Left lung (tissue), 10 donors: ENCODE results near the gene GMDS. TPM values are rescaled to one million over a fixed set of nuclear protein-coding genes. Genes with fewer than 3 reads are reported as not detected.

Experiments
- ATAC-seq: fragments of 200-7000 bp; cut with Tn5 transposase; one replicate; pipeline ENCODE4 v1.9.1; 2020; ENCODE audit warnings: moderate library complexity
- DNase-seq, 4 donors: peaks; one replicate each; pipeline ENCODE4 v3.0.0-alpha.2; 2013 to 2020
- H3K27ac ChIP-seq, 2 donors: fragments of 200-600 bp; sonication (generic) in 1 of 2; one replicate each; pipeline versions ENCODE4 v1.5.0 to v1.8.0; 2020 to 2021
- H3K27me3 ChIP-seq, 2 donors: fragments of 200-600 bp; sonication (generic) in 1 of 2; one replicate each; pipeline versions ENCODE4 v1.5.0 to v1.8.0; 2020 to 2021
- H3K36me3 ChIP-seq, 2 donors: fragments of 200-600 bp; sonication (generic) in 1 of 2; one replicate each; pipeline versions ENCODE4 v1.5.0 to v1.8.0; 2020 to 2021
- H3K4me1 ChIP-seq, 2 donors: fragments of 200-600 bp; one replicate each; pipeline ENCODE4 v1.8.0; 2021
- H3K4me3 ChIP-seq, 2 donors: fragments of 200-600 bp; sonication (generic) in 1 of 2; one replicate each; pipeline versions ENCODE4 v1.5.0 to v1.8.0; 2020 to 2021; ENCODE audit warnings: mild to moderate bottlenecking in 1 of 2
- H3K9me3 ChIP-seq, 2 donors: fragments of 200-600 bp; sonication (generic) in 1 of 2; one replicate each; pipeline versions ENCODE4 v1.5.0 to v1.8.0; 2020 to 2021
- CTCF ChIP-seq, 2 donors: fragments of 200-600 bp; sonication (generic) in 1 of 2; IDR thresholded peaks; one replicate each; pipeline versions ENCODE4 v1.5.0 to v1.8.0; 2021; ENCODE audit warnings: antibody characterized with exemption in 2 of 2
- intact Hi-C, 2 donors: fragments of 100-400 bp; cut with DNase I; formaldehyde crosslinking; loops; one replicate each; pipeline versions ENCODE4 v1.11.2 to v1.14.2; 2022
- polyA plus RNA-seq, 6 donors: library from polyadenylated mRNA; unstranded; fragments of 120-200 nt; gene quantifications; one replicate each; pipeline ENCODE4 v1.2.1, GENCODE V29; 2013; ENCODE audit not compliant: insufficient read length in 6 of 6
- total RNA-seq, 2 donors: library from RNA; stranded (reverse); fragmentation: NEBNext Ultra II Directional; extraction: Animal tissue kit (Norgen Biotek cat#: 25700); gene quantifications; one replicate each; pipeline ENCODE4 v1.2.1, GENCODE V29; 2021
- donor health status: DM: no; HTN: yes; CAD: no.
- donor health status: DM: no; HTN: no; CAD: no.

GMDS gene
- total and polyA plus RNA-seq, 8 donors, result 16.5 to 25.4 (median 21.2) TPM

DNA sequence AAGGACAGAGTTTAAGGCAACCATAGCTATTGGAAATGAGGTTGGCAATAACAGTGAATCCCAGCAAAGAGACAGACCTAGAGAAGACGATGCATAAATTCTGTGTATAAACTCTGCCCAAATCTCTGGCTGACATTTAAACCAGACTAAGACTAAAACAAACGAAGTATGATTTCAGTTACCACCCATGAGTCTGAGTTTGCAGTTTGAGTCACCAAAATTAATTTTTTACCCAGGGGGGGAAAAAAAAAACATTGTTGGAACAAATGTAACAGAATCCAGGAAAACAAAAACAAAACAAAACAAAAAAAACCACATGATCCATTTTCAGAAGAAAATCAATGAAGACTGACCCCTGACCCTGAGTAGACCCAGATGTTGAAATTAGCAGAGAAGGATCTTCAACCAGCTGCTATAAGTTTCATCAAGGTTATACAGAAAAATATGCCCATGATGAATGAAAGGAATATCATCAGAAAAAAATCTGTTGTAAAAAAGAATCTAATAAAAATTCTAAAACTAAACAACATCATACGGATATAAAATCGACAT lies 190.8 kb downstream of the GMDS start:
- no peak for ATAC-seq
- H3K36me3 ChIP-seq, result no peaks in the 10 kb centered on the region
- H3K9me3 ChIP-seq, result no peaks in the 10 kb centered on the region
- H3K27ac ChIP-seq, result no peak overlapping the region
- H3K4me1 ChIP-seq, result no peaks in the 10 kb centered on the region
- no peaks in the 10 kb centered on the region for H3K27me3 ChIP-seq
- TF ChIP-seq CTCF (IDR thresholded peaks at IDR 0.05), result no peak
- no peak for DNase-seq
- intact Hi-C loops, result no loop called here
- H3K4me3 ChIP-seq, result no peak overlapping the region

- intact Hi-C loops, result no loop called here
- no peaks in the 10 kb centered on the region for H3K36me3 ChIP-seq
- DNase-seq (no peak), ATAC-seq (no peak)
- H3K9me3 ChIP-seq, result no peaks in the 10 kb centered on the region
- H3K27me3 ChIP-seq, result no peaks in the 10 kb centered on the region
- no peak overlapping the region for H3K27ac ChIP-seq
- H3K4me3 ChIP-seq, result no peak overlapping the region
- no peaks in the 10 kb centered on the region for H3K4me1 ChIP-seq
- TF ChIP-seq CTCF (IDR thresholded peaks at IDR 0.05), result no peak
Measured at GRCh38 chr6:2053691-2054090, 191.7 kb downstream of the GMDS start.

GRCh38 chr6:2047855-2048254 lies 197.6 kb downstream of the GMDS start:
- Histone ChIP-seq H3K4me3 (no peak overlapping the region), H3K4me1 (no peaks in the 10 kb centered on the region), H3K36me3 (no peaks in the 10 kb centered on the region), H3K27me3 (no peaks in the 10 kb centered on the region), H3K9me3 (peaks cover 0 to 3% of the 10 kb centered on the region in 2 donors), H3K27ac (no peak overlapping the region)
- DNase-seq (no peak), ATAC-seq (no peak)
- TF ChIP-seq CTCF (IDR thresholded peaks at IDR 0.05), result no peak
- intact Hi-C loops, result no loop called here

DNA sequence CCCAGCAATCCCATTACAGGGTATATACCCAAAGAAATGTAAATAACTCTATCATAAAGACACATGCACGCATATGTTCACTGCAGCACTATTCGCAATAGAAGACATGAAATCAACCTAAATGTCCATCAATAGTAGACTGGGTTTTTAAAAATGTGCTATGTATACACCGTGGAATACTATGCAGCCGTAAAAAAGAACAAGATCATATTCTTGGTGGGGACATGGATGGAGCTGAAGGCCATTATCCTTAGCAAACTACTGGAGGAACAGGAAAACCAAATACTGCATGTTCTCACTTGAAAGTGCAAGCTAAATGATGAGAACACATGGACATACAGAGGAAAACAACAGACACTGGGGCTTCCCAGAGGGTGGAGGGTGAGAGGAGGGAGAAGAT lies 201.2 kb downstream of the GMDS start:
- DNase-seq, result no peak
- H3K9me3 ChIP-seq, result peaks cover 0 to 3% of the 10 kb centered on the region in 2 donors
- no peak for ATAC-seq
- no peak overlapping the region for H3K27ac ChIP-seq
- H3K36me3 ChIP-seq, result no peaks in the 10 kb centered on the region
- H3K27me3 ChIP-seq, result no peaks in the 10 kb centered on the region
- H3K4me1 ChIP-seq, result no peaks in the 10 kb centered on the region
- intact Hi-C loops, result no loop called here
- no peak overlapping the region for H3K4me3 ChIP-seq
- no peak for TF ChIP-seq CTCF (IDR thresholded peaks at IDR 0.05)

- H3K9me3 ChIP-seq, result peaks cover 0 to 3% of the 10 kb centered on the region in 2 donors
- H3K27me3 ChIP-seq, result no peaks in the 10 kb centered on the region
- intact Hi-C loops, result no loop called here
- ATAC-seq (no peak), DNase-seq (no peak)
- no peaks in the 10 kb centered on the region for H3K36me3 ChIP-seq
- H3K27ac ChIP-seq, result no peak overlapping the region
- no peak for TF ChIP-seq CTCF (IDR thresholded peaks at IDR 0.05)
- no peaks in the 10 kb centered on the region for H3K4me1 ChIP-seq
- H3K4me3 ChIP-seq, result no peak overlapping the region
Measured at GRCh38 chr6:2042956-2043648, 202.3 kb downstream of the GMDS start.
